Stimulated activated CD8-positive, alpha-beta memory T cell treated with anti-CD3 and anti-CD28 coated beads, Interleukin-12 subunit alpha, Interleukin-12 subunit beta, amount 100 ng/mL, for 4 hours (primary cell): ENCODE measurements around the gene WRAP73.
A peak's percentile ranks its signal among the peaks of the same experiment; 100 is the strongest.

Experiments
- DNase-seq: peaks from one replicate; pipeline ENCODE4 v3.0.0-alpha.2; 2020; ENCODE audit warnings: low read depth

The WRAP73 gene

DNA sequence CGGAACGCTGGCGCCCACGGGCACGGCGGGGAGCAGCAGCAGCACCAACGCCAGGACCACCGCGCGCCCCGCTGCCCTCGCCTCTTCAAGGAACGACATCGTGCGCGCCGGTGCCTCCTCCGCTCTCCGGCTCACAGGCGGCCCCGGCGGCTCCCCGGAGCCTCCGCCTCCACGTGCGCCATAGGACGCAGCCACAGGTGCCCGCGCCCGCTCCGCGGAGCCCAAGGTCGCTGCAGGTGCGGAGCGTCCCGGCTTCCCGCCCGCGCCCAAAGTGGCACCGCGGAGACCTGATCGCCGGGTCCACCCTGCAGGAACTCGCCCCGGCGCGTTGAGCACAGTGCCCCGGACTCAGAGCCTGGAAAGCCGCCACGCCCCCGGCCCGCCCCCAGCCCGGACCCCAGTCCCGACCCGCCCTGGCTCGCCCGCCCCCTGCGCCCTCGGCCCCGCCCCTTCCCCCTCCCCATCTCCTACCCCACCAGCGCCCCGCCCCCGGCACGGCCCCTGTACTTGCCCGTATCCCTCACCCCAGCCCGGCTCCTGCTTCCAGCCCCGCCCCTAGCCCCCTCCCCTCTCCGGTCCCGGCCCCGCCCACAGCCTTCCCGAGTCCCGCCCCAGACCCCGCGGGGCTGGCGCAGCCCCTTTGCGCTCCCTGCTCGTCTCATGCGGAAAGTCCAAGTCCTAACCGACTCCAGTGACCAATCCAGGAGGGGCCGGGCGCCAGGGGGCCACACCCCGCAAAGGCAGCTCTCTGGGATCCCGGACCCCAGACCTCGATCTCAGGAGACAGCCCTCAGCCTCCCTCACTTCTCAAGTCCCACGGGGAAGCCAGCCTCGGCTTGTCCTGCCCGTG is 38.5 kb downstream of the WRAP73 start, which contains the start of gene MEGF6:
TSS of gene MEGF6 (minus strand) at position 339 of the 850 bp plus-strand sequence. CDS start at position 99, 240 bp downstream.
- DNase-seq: peak; percentile 54

DNA sequence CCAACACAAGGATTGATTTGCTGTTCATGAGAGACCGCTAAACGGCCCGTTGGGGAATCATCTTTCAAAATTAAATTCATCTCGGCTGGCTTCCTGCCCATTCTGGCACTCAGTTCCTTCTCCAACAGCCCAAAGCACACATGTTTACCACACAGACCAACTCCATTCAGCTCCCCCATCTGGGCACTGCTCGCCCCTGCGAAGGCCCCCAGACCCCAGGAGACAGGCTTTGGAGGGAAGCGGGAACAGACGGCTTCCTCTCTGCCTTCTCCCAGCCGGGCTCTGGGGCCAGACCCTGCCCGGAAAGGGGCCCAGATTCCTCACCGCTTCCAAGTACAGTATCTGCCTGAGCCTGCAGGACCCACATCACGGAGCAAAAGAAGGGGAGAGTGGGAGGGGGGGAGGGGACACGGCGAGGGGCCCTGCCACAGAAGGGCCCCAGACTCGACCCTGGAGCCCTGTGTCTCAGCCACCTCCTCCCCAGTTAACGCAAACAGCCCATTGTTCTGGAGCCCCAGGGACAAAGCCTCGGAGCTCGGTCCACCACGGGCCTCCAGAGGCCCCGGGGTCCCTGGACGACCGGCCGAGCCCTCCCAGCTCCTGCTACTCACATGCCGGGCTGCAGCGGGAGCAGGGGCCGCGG is 39.3 kb downstream of the WRAP73 start:
- DNase-seq: no peak

DNA sequence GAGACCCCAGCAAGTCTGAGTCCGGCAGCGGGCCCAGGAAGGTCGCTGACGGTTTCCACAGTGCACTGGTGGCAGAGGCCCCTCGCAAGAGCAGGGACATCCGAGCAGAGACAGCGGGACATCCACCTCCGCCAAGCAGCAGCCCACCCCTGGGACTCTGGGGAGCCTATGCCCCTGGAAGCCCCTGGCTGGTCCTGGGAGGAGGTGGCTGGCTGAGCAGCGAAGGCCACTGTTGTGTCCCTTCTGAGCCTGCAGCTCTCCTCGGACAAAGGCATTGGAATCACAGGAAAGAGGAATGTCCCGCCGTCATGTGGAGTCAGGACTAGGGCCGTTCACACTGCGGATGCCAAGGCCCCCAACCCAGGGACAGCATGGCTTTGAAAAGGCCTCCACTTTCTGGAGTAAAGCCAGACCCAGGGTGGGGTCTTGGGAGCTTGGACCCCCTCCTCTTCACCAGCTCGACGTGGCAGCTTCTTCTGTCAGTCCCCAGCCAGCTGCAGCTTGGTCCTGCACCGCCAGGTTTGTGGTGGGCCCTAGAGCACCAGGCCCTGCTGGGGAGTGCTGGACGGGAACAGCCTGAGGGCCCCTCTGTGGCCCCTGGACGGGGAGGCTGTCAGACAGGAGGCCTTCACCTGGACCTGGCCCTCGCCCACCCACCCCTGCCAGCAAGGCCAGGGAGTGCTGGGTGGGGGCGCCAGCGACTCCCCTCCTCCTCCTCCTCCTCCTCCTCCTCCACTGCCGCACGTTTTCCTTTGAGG is 40.0 kb downstream of the WRAP73 start:
- DNase-seq: no peak

DNA sequence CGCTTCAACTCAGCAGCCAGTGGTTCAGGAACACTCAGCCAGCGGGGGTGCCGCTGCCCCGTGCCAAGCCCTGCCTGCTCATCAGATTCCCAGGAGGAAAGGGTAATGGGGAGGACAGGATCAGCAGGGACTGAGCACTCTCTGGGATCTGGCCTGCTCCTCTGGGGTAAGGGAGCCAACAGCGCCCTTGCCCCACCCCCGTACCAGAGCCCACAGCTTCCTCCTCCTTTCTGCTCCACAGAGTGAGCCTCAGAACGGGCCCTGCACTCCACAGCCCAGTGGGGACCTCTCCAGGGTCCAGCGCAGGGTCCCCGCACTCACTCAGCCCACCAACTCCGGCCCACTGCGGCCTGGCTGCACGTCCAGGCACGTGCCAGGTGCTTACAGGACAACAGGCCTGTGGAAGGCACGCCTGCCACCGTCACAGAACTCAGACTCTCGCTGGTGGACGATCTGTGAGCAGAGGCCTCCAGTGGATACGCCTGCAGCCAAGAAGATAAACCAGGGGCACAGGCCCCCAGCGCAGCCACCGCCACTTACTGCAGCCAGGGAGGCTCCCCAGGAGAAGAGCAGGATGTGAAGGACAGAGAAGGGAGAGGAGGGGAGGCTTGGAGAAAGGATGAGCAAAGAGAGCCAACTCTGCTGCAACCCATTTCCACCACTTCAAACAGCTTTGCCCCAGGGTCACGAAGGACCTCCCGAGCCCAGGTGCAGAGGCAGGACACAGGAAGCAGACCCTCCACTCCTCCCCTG is 40.7 kb downstream of the WRAP73 start:
- DNase-seq: no peak

DNA sequence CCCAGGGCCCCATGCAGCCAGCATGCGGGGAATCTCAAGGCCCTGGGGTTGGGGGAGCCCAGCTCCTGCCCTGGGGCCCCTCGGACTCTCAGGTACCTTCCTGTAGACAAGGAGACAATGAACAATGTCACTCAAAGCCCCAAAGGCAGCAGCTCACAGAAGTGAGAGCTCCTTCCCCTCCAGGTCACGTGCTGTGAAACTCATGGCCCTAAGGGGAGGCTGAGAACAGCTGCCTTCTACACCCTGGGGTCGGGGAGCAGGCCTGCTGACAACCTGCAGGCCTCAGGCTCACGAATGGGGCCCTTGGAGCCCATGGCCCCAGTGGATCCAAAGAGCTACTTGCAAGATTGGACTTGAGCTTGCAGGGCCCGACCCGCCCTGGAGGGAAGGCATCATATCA is 41.7 kb downstream of the WRAP73 start:
- DNase-seq: no peak

DNA sequence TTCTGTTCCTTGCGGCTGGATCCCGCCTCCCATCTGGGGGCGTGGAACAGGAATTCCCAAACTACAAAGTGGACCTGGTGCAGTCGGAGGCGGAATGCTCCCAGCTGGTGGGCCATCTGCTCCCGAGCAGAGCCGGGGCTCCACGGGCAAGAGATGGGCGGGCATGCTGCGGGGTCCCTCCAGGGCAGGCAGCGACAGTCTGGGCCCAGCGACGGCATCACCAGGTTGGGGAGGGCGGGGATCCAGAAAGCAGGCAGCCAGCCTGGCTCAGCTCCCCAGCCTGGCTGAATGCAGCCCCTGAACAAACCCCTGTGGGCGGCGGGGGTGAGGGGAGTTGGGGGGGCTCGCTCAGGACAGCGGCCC is 42.2 kb downstream of the WRAP73 start:
- no peak for DNase-seq

DNA sequence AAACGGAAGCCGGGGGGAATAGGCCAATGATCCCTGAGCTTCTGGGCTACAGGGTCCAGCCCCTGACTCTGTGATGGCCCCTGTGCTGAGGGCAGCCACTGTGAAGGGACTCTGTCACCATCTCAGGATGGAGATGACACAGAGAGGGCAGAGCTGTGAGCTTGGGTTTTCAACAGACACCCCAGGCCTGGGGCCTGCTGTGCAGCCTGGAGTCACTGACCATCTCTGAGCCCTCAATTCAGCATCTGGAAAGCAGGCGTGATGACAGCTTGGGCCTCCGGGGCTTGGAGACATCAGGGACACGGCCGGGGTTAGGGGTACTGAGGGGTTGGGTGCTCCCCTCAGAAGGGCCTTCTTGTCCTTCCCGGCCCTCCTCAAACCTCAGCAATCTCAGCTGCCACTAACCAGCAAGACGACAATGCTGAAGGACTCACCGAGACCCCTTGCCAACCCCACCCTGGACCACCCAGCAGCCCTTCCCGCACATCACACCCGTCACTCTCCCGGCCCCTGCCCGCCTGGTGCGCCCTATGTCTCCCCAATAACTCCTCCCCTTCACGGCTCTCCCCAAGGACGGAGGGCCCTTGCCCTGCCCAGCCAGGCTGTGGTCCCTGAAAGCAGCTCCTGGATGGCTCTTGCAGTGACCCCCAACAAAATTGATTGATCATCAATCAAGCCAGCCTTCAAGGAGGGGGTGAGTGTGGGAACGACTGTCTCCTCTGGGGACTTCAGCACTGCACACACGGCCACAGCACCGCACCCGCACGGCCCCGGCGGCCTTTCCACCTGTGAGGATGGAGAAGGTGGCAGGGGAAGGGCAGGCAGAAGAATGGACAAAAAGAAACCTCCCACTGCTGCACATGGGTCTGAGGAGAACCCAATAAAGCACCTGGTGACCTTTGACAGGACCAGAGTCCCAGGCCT is 42.9 kb downstream of the WRAP73 start:
- no peak for DNase-seq

DNA sequence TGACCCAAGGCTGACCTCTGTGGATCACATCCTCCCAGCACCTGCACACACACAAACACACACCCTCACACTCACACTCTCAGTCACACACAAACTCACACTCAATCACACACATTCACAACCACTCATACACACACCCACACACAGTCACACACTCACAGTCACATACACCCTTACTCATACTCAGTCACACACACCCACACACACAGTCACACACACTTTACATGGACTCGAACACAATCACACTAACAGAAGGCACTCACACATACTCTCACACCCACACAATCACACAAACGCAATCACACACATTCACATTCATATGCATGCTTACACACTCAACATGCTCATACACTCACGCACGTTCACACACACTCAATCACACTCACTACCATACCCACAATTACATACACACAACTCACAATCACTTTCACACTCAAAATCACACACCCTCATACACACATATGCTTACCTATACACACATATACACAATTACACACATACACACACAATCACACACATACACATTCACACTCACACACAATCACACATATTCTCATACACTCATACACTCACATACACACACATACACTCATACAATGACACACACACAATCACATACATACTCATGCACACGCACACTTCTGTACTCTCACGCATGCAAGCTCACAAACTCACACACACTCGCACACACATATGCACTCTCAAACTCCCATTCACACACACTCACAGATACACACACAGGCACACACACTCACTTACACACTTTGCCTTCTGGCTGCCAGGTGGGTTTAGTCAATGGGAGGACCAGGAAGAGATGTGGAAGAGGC is 44.7 kb downstream of the WRAP73 start:
- no peak for DNase-seq

DNA sequence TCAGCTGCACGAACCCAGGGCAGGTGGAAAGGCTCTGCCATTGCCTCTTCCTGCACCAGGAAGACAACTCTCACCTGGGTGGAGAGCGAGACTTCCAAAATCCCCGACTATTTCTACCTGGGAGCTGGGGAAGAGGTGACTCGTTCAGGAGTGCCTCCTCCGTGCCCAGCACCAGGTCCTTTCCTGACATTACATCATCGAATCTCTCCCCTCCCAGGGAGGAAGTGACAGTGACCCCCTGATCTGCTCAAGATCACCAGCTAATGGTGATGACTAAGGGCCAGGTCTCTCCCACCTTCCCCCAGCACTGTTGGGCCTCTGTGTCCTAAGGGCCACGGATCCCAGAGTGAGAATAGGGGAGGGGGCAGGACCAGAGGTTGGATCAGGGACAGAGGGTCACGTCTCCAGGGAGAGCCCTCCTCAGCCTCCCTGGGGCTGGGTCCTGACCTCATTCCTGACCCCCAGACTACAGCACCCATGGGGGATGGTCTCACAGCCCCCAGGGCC is 45.4 kb downstream of the WRAP73 start:
- no peak for DNase-seq

DNA sequence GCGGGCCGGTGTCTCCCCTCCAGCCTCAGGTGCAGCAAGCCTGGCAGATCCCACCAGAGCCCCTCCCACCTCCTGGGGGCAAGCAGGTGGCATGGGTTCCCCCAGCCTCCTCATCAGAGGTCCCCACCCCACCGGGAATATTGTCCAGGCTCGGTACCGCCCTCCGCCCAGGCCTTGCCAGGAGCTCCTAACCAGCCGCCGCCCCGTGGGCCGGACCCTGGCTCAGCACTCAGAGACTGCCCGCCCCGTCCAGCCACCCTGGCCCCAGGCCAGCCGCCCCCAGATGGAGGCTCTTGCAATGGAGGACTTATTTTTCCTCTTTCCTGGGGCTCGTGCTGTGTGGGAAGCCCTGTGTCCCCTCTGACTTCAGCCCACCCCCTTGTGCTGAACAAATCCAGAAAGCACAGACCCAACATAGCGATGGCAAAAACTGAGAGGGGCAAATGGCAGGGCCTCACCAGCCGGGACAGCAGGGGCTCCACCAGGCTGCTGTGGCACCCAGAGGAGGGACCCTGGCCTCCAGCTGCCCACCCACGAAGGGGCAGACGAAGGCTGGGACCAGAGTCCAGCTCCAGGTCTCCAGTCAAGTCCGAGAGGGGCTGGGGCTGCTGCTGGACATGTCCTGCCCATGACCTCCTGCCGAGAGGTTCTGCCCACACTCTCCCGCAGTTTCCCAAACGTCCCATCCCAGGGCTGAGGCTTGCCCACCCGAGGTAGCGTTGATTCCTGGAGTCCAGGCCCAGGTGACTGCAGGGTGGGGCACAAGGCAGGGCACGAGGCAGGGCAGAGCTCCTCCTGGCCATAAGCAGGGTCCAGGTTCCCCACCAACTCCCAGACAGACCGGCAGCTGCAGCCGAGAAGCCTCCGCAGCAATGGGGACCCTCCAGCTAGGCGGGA is 46.1 kb downstream of the WRAP73 start:
- no peak for DNase-seq

DNA sequence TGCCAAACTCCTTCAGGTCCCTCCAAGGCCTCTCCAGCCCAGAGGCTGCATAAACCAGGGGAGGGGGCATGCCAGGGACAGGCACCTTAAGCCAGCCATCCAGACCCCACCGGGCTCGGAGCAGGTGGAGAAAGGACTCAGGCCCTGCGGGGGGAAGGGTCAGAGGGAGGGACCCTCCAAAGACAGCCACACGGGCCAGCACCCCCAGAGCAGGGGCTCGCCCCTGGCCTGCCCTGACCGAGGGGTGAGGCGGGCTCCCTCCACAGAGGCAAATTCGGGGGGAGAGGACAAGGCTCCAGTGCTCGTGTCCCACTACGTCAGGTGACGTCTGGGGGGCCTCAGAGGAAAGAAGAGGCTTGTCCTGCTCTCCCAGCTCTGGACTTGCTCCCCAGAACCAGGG is 46.7 kb downstream of the WRAP73 start:
- no peak for DNase-seq

DNA sequence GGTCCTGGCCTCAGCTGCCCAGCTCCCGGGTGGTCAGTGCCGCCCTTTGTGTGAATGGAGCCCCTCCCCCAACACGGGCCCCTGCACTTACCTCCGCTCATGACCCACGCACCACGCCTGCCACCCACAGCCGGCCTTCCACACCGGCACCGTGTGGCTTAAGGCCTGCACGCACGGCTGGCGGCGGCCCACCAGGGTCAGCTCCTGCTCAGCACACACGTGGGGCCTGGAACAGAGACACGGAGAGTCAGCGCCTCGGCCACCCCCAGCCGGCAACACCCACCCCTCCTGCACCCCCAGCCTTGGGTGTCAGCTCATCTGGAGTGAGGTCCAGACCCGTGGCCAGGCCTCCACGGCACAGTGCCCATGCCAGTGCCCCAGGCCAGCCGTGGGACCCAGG is 47.5 kb downstream of the WRAP73 start:
- no peak for DNase-seq

DNA sequence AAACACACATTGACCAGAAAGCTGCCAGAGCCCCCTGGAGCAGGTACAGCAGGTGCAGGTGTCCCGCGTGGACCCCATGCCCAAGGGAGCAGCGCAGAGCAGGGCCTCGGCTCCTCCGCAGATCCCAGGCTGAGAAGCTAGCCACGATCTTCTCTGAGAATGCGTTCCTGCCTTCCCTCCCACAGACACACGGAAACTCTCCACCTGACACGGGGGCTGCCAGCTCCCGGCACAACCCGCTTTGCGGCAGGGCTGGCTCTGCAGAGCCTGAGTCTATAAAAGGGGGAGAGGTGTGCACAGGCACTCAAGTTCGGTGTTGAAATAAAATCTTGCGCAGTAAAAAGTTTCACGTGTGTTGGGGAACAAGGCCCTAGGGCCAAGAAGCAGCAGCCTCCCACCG is 48.2 kb downstream of the WRAP73 start:
- no peak for DNase-seq

DNA sequence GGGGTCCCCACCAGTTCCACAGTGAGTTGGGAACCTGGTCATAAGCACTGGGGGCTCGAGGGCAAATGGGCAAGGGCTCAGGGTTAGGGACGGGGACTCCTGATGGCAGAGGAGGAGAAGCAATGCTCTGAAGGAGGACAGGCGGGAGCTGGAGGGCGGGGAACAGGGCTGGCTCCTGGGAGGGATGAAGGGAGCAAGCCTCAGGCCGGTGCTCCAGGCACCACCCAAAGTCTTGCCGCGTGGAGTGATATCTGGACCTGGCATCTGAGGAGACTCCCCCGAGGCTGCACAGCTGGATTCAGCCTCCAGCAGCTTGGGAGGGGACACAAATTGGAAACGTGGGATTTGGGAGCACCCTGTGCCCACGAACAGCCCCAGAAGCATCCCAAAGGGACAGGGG is 49.5 kb downstream of the WRAP73 start:
- no peak for DNase-seq

DNA sequence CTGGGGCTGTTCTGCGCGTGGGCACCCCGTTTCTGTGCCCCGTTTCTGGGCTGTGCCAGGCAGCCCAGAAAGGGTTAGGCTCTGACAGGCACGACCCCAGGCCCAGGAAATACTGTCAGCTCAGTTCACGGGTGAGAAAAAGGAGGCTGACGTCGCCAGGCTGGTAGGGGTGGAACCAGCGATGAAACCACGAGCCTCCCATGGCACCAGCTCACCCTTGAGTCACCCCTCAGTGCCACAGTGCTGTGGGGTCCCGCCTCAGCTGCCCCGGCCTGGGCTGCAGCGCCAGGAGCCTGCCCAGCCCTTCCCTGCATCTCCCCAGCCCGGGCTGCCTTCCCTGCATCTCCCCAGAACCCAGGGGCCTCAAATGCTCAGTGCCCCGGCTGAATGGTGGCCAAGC is 50.1 kb downstream of the WRAP73 start:
- DNase-seq: no peak

DNA sequence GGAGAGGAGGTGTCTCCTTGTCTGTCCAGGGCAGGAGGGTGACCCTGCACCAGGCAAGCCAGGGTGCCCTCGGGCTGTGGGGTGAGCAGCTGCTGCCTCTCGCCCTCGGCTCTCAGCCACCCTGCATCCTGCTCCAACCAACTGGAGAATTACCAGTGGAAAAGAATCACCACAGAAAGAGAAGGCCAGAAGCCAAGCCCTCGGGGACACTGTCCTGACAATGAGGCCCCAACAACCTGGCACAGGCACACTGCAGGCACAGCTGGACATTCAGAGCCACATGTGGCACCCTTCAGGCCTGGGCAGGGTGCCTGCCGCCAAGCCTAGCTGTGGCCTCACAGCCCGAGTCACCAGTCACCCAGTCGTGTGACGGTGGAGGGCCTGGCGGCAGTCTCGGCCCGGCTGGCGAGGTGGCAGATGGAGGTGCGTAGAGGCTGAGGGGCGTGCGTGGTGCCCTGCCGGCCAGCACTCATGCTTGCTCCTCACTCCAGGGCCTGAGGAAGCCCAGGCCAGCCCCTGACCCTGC is 50.6 kb downstream of the WRAP73 start:
- DNase-seq: no peak

DNA sequence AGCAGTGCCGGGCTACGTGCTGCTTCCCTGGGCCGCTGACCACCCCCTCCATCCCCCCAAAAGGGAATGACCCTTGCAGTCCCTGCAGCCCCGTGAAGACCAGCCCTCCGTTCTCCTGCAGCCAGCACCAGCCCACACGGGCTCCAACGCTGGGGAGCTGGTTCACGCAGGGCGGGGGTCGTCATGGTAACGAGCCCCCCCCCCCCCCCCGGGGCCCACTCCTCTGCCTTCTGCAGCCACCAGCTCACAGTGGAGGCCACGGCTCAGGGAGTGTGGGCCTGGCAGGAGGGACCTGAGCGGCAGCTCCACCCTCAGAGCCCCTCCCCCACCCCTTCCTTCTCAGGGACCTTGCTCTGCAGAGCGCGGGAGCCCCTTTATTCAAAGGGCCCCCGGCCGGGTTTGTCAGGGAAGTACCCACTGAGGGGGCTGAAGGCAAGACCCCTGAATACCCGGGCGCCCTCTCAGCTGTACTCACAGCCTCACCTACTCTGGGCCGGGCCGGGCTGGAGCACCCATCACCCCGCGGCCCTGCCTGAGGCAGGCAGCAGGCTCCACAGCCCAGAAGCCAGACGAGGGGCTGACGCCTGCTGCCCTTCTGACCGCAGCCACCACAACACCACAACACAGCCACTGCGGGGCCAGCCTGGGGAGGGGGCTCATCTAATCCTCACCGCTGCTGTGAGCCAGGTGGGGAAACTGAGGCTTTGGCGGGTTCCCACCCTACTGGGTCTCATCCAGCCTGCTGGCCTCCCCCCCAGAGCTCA is 51.2 kb downstream of the WRAP73 start:
- no peak for DNase-seq

DNA sequence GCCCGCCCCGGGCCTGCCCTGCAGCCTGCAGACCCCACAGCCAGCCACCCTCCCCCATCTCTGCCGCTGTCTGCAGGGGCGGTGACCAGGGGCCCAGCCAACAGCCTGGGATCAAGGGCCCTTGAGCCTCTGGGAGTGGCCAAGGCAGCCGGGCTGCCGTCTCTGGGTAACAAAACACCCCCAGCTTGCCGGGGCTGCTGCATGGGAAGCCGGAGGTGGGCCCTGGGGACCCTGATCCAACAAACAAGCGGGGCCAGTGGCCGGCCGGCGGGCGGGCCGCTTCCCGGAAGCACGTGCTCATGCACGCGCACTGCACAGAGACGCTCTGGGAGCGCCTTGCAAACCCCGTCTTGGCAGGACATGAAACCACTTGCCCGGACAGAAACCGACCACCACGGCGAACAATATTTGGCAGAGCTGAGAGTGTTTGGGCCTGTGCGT is 51.8 kb downstream of the WRAP73 start:
- DNase-seq: no peak
